ENCODE data around the gene FAM227B.
A peak's percentile ranks its signal among the peaks of the same experiment; 100 is the strongest.

FAM227B gene

DNA sequence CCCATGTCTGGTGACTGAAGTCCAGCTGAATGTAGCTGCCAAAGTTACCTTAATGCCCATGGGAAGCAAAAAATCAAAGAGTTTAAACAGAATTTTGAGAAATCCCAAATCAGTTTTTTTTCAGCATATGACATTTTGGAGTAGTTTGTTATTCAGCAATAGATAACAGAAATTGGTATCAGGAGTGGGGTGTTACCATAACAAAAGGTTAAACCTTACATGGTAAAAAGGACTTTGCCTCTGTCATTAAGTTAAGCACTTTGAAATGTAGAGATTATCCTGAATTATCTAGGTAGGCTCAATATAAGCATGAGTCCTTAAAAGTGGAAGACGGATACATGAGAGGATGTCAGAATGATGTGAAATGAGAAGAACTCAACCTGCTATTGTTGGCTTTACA is 32.3 kb upstream of the FAM227B start:
- no peak for DNase-seq (ENCODE audit: low spot score)
- Histone ChIP-seq H3K36me3 (ENCODE audit: low read depth) (no peaks in the 10 kb centered on the region), H3K4me3 (ENCODE audit: severe bottlenecking) (no peak overlapping the region), H3K9me3 (ENCODE audit: severe bottlenecking) (peaks cover 7% of the 10 kb centered on the region), H3K27me3 (ENCODE audit: insufficient read depth, poor library complexity, severe bottlenecking) (no peaks in the 10 kb centered on the region), H3K27ac (ENCODE audit: poor library complexity, severe bottlenecking) (no peak overlapping the region), H3K4me1 (ENCODE audit: insufficient read depth, poor library complexity, severe bottlenecking) (no peaks in the 10 kb centered on the region)
- TF ChIP-seq, protein P1, sequence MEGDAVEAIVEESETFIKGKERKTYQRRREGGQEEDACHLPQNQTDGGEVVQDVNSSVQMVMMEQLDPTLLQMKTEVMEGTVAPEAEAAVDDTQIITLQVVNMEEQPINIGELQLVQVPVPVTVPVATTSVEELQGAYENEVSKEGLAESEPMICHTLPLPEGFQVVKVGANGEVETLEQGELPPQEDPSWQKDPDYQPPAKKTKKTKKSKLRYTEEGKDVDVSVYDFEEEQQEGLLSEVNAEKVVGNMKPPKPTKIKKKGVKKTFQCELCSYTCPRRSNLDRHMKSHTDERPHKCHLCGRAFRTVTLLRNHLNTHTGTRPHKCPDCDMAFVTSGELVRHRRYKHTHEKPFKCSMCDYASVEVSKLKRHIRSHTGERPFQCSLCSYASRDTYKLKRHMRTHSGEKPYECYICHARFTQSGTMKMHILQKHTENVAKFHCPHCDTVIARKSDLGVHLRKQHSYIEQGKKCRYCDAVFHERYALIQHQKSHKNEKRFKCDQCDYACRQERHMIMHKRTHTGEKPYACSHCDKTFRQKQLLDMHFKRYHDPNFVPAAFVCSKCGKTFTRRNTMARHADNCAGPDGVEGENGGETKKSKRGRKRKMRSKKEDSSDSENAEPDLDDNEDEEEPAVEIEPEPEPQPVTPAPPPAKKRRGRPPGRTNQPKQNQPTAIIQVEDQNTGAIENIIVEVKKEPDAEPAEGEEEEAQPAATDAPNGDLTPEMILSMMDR (IDR thresholded peaks at IDR 0.05; ENCODE audit: poor library complexity, severe bottlenecking): no peak
- ATAC-seq (ENCODE audit: low read depth): no peak

DNA sequence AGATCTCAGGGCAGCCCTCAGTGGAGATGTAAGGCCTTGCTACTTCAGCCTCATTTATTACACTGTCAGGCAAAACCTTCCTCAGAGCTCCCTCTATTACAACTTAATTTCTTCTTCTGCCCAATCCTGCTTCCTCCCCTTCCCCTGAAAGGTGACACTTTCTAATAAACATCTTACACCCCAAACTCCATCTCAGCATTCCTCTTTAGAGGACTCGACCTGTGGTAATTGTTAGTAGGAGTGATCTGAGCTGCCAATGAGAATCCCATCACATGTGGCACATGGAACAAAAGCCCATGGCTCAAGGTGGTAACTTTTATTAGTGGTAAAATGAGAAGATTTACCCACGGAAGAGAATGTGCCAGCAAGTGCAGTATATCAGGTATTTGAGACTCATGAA is 30.1 kb upstream of the FAM227B start:
- H3K4me3 ChIP-seq (ENCODE audit: severe bottlenecking): no peak overlapping the region

DNA sequence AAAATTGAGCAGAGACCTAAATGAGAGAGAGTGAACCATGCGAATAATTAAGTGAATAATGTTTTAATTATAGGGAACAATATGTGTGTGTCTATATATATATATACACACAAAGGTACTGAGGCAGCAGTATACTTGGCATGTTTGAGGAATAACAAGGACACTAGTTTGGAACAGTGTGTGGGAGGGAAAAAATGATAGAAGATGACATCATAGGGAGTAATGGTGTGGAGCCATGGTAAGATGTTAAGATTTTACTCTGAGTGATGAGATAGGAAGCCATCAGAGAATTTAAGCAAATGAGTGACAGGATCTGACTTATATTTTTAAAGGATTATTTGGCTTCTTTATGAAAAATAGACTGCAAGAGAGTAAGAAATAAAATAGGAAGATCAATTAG is 29.4 kb upstream of the FAM227B start:
- Histone ChIP-seq H3K4me3 (ENCODE audit: severe bottlenecking) (no peak overlapping the region), H3K9me3 (ENCODE audit: severe bottlenecking) (peaks cover 7% of the 10 kb centered on the region), H3K27me3 (ENCODE audit: insufficient read depth, poor library complexity, severe bottlenecking) (no peaks in the 10 kb centered on the region), H3K36me3 (ENCODE audit: low read depth) (0 out of 2 replicates have a peak, but pooled peaks cover 3% of the 10 kb centered on the region), H3K27ac (ENCODE audit: poor library complexity, severe bottlenecking) (no peak overlapping the region), H3K4me1 (ENCODE audit: insufficient read depth, poor library complexity, severe bottlenecking) (peaks cover 9% of the 10 kb centered on the region)
- TF ChIP-seq, protein P1 (IDR thresholded peaks at IDR 0.05; ENCODE audit: poor library complexity, severe bottlenecking): no peak
- DNase-seq (ENCODE audit: low spot score) (no peak), ATAC-seq (ENCODE audit: low read depth) (no peak)

More for the DNA sequence above, 30.1 kb upstream of the FAM227B start:
- Histone ChIP-seq H3K9me3 (ENCODE audit: severe bottlenecking) (peaks cover 7% of the 10 kb centered on the region), H3K27ac (ENCODE audit: poor library complexity, severe bottlenecking) (no peak overlapping the region), H3K36me3 (ENCODE audit: low read depth) (no peaks in the 10 kb centered on the region), H3K4me1 (ENCODE audit: insufficient read depth, poor library complexity, severe bottlenecking) (peaks cover 3% of the 10 kb centered on the region), H3K27me3 (ENCODE audit: insufficient read depth, poor library complexity, severe bottlenecking) (no peaks in the 10 kb centered on the region)
- TF ChIP-seq, protein P1 (IDR thresholded peaks at IDR 0.05; ENCODE audit: poor library complexity, severe bottlenecking): no peak
- no peak for ATAC-seq (ENCODE audit: low read depth)
- DNase-seq (ENCODE audit: low spot score): no peak

DNA sequence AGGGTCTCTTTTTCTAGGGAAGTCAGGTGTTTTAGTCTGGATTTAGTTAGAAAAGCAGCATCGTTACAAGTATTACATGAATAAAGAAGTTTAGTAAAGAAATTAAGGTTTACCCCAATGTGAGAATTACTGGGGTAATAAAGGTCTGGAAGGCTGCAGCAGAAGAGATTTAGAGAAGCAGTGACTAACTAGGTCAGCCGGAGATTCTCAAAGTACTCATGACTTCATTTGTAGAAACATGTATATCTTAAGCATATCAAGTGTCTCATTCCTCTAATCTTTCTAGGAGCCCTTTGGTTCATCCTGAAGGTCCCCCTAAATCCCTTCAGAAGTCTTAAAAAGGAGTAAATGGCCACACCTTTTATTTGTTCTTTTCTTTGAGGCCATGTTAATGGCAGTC is 26.3 kb upstream of the FAM227B start:
- DNase-seq (ENCODE audit: low spot score) (no peak), ATAC-seq (ENCODE audit: low read depth) (no peak)
- Histone ChIP-seq H3K36me3 (ENCODE audit: low read depth) (peaks cover 21% of the 10 kb centered on the region), H3K9me3 (ENCODE audit: severe bottlenecking) (no peaks in the 10 kb centered on the region), H3K27me3 (ENCODE audit: insufficient read depth, poor library complexity, severe bottlenecking) (no peaks in the 10 kb centered on the region), H3K4me3 (ENCODE audit: severe bottlenecking) (no peak overlapping the region), H3K27ac (ENCODE audit: poor library complexity, severe bottlenecking) (no peak overlapping the region), H3K4me1 (ENCODE audit: insufficient read depth, poor library complexity, severe bottlenecking) (peaks cover 9% of the 10 kb centered on the region)
- TF ChIP-seq, protein P1 (IDR thresholded peaks at IDR 0.05; ENCODE audit: poor library complexity, severe bottlenecking): no peak

DNA sequence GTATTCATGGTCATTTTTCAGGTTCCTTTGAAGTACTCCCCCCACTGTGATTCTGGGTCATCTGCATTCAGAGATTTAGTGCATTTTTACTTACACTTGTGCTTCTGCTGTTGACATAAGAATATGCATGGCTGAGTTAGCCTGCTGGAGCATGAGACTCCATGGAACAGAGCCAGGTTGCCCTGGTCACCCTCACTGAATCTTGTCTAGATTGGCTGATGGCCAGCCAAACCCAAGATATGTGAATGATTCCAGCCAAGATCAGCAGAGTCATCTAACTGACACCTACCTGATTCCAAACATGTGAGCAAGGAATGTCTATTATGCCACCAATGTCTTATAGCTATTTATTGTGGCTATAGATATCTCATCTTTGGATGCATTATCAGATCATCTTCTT is 25.3 kb upstream of the FAM227B start:
- peak; percentile 74 for DNase-seq (ENCODE audit: low spot score)
- no peaks in the 10 kb centered on the region for H3K9me3 ChIP-seq (ENCODE audit: severe bottlenecking)
- no peak overlapping the region for H3K4me3 ChIP-seq (ENCODE audit: severe bottlenecking)
- peaks cover 31% of the 10 kb centered on the region for H3K36me3 ChIP-seq (ENCODE audit: low read depth)
- H3K27ac ChIP-seq (ENCODE audit: poor library complexity, severe bottlenecking): no peak overlapping the region
- peak; percentile 84 for ATAC-seq (ENCODE audit: low read depth)
- H3K27me3 ChIP-seq (ENCODE audit: insufficient read depth, poor library complexity, severe bottlenecking): no peaks in the 10 kb centered on the region
- H3K4me1 ChIP-seq (ENCODE audit: insufficient read depth, poor library complexity, severe bottlenecking): peaks cover 9% of the 10 kb centered on the region
- TF ChIP-seq, protein P1 (IDR thresholded peaks at IDR 0.05; ENCODE audit: poor library complexity, severe bottlenecking): no peak

All from RWPE2 (cell line).